CD4-positive, alpha-beta T cell treated with Interleukin-21 for 1 hour (primary cell): ENCODE measurements around the gene DISC1.
"Not testable (repeated sequence)": the region's sequence is repeated elsewhere in the genome, so short reads cannot be mapped to it uniquely, and the experiment has no call there.

Experiments
- DNase-seq: peaks from one replicate; pipeline ENCODE4 v3.0.0-alpha.2; 2020

The DISC1 gene

GRCh38 chr1:231639819-231640218 is 13.2 kb downstream of the DISC1 start:
- no peak for DNase-seq

GRCh38 chr1:231641444-231641843 is 14.9 kb downstream of the DISC1 start:
- DNase-seq, result not testable (repeated sequence)

- DNase-seq, result not testable (repeated sequence)
These were observed 15.5 kb downstream of the DISC1 start for GRCh38 chr1:231642061-231642460.

- no peak for DNase-seq
These were observed 16.0 kb downstream of the DISC1 start for GRCh38 chr1:231642618-231643017.

- no peak for DNase-seq
These were observed 16.7 kb downstream of the DISC1 start for GRCh38 chr1:231643071-231643934.

GRCh38 chr1:231643935-231644237 is 17.3 kb downstream of the DISC1 start:
- DNase-seq, result no peak

GRCh38 chr1:231645634-231646033 is 19.0 kb downstream of the DISC1 start:
- DNase-seq, result not testable (repeated sequence)

- DNase-seq, result not testable (repeated sequence)
These were observed 19.6 kb downstream of the DISC1 start for GRCh38 chr1:231646165-231646564.

- not testable (repeated sequence) for DNase-seq
These were observed 25.2 kb downstream of the DISC1 start for GRCh38 chr1:231651621-231652260.

- no peak for DNase-seq
These were observed 27.0 kb downstream of the DISC1 start for GRCh38 chr1:231653632-231654031.

- DNase-seq, result no peak
These were observed 30.2 kb downstream of the DISC1 start for GRCh38 chr1:231656741-231657140.

- DNase-seq, result not testable (repeated sequence)
These were observed 31.6 kb downstream of the DISC1 start for GRCh38 chr1:231658223-231658622.

- no peak for DNase-seq
These were observed 33.6 kb downstream of the DISC1 start for GRCh38 chr1:231660198-231660597.

- no peak for DNase-seq
These were observed 36.7 kb downstream of the DISC1 start for GRCh38 chr1:231663211-231663792.

GRCh38 chr1:231665101-231665500 is 38.5 kb downstream of the DISC1 start:
- no peak for DNase-seq

- no peak for DNase-seq
These were observed 39.1 kb downstream of the DISC1 start for GRCh38 chr1:231665726-231666125.

- DNase-seq, result no peak
These were observed 39.8 kb downstream of the DISC1 start for GRCh38 chr1:231666220-231666936.

GRCh38 chr1:231666937-231667608 is 40.5 kb downstream of the DISC1 start:
- no peak for DNase-seq

- no peak for DNase-seq
These were observed 41.4 kb downstream of the DISC1 start for GRCh38 chr1:231667896-231668506.

- DNase-seq, result no peak
These were observed 42.2 kb downstream of the DISC1 start for GRCh38 chr1:231668826-231669225.

- not testable (repeated sequence) for DNase-seq
These were observed 43.5 kb downstream of the DISC1 start for GRCh38 chr1:231669864-231670621.

- DNase-seq, result no peak
These were observed 44.2 kb downstream of the DISC1 start for GRCh38 chr1:231670755-231671154.
